Endothelial cell (in vitro differentiated cells): ENCODE results near the gene ZNF576. TPM values are rescaled to one million over a fixed set of nuclear protein-coding genes. Genes with fewer than 3 reads are reported as not detected.

Experiments
- DNase-seq: peaks from one replicate; pipeline ENCODE4 v3.0.0; 2021; ENCODE audit warnings: low spot score
- H3K27ac Mint-ChIP-seq: one replicate; pipeline ENCODE4 v1.8.0; 2021; ENCODE audit warnings: mixed read lengths, inconsistent platforms; ENCODE audit not compliant: unreplicated experiment
- H3K27me3 Mint-ChIP-seq: one replicate; pipeline ENCODE4 v1.8.0; 2021; ENCODE audit warnings: mild to moderate bottlenecking, moderate library complexity, mixed read lengths, inconsistent platforms; ENCODE audit not compliant: unreplicated experiment
- H3K36me3 Mint-ChIP-seq: one replicate; pipeline ENCODE4 v1.8.0; 2021; ENCODE audit warnings: mild to moderate bottlenecking, low read depth, mixed read lengths, inconsistent platforms; ENCODE audit not compliant: unreplicated experiment
- H3K4me1 Mint-ChIP-seq: one replicate; pipeline ENCODE4 v1.8.0; 2021; ENCODE audit warnings: mild to moderate bottlenecking, mixed read lengths, inconsistent platforms; ENCODE audit not compliant: unreplicated experiment
- H3K4me3 Mint-ChIP-seq: one replicate; pipeline ENCODE4 v1.8.0; 2021; ENCODE audit warnings: mild to moderate bottlenecking, mixed read lengths, inconsistent platforms; ENCODE audit not compliant: unreplicated experiment
- H3K9me3 Mint-ChIP-seq: one replicate; pipeline ENCODE4 v1.8.0; 2021; ENCODE audit warnings: mixed read lengths, inconsistent platforms; ENCODE audit not compliant: unreplicated experiment
- CTCF ChIP-seq: fragments of 200-600 bp; sonication (generic); IDR thresholded peaks from one replicate; pipeline ENCODE4 v1.5.0; 2021; ENCODE audit warnings: antibody characterized with exemption; ENCODE audit not compliant: unreplicated experiment
- total RNA-seq: library from RNA; stranded (reverse); fragmentation: NEBNext Ultra II Directional; extraction: Animal tissue kit (Norgen Biotek cat#: 25700); gene quantifications from one replicate; pipeline ENCODE4 v1.2.1, GENCODE V29; 2021; ENCODE audit not compliant: unreplicated experiment

Gene ZNF576
- total RNA-seq, 1 donor from 2014 or later, result 10.7 TPM

GRCh38 chr19:43625918-43626579 is 29.7 kb downstream of the ZNF576 start:
- Mint-ChIP-seq H3K9me3 (no peaks in the 10 kb centered on the region), H3K4me1 (peaks cover 3% of the 10 kb centered on the region), H3K27me3 (peaks cover 3% of the 10 kb centered on the region), H3K36me3 (peaks cover 12% of the 10 kb centered on the region), H3K4me3 (no peak overlapping the region), H3K27ac (no peak overlapping the region)
- TF ChIP-seq CTCF, result no peak
- no peak for DNase-seq

GRCh38 chr19:43626838-43627237 is 30.4 kb downstream of the ZNF576 start:
- no peak for TF ChIP-seq CTCF
- Mint-ChIP-seq H3K4me1 (peaks cover 3% of the 10 kb centered on the region), H3K27me3 (peaks cover 3% of the 10 kb centered on the region), H3K9me3 (no peaks in the 10 kb centered on the region), H3K27ac (no peak overlapping the region), H3K36me3 (peaks cover 7% of the 10 kb centered on the region), H3K4me3 (peak overlapping the region; percentile 24)
- DNase-seq, result no peak

- no peak for DNase-seq
- Mint-ChIP-seq H3K4me1 (peaks cover 3% of the 10 kb centered on the region), H3K9me3 (no peaks in the 10 kb centered on the region), H3K36me3 (peaks cover 7% of the 10 kb centered on the region), H3K27ac (no peak overlapping the region), H3K4me3 (no peak overlapping the region), H3K27me3 (peaks cover 3% of the 10 kb centered on the region)
- TF ChIP-seq CTCF, result no peak
These were observed 32.4 kb downstream of the ZNF576 start for GRCh38 chr19:43628646-43629326.

GRCh38 chr19:43631491-43631890 is 35.1 kb downstream of the ZNF576 start:
- TF ChIP-seq CTCF, result no peak
- H3K36me3 Mint-ChIP-seq, result no peaks in the 10 kb centered on the region
- H3K27me3 Mint-ChIP-seq, result no peaks in the 10 kb centered on the region
- H3K27ac Mint-ChIP-seq, result no peak overlapping the region
- no peak overlapping the region for H3K4me3 Mint-ChIP-seq
- H3K4me1 Mint-ChIP-seq, result peaks cover 6% of the 10 kb centered on the region
- H3K9me3 Mint-ChIP-seq, result no peaks in the 10 kb centered on the region
- DNase-seq, result no peak

- Mint-ChIP-seq H3K27me3 (peaks cover 6% of the 10 kb centered on the region), H3K27ac (no peak overlapping the region), H3K4me1 (peaks cover 11% of the 10 kb centered on the region), H3K4me3 (no peak overlapping the region), H3K9me3 (no peaks in the 10 kb centered on the region), H3K36me3 (peaks cover 7% of the 10 kb centered on the region)
- DNase-seq, result no peak
- TF ChIP-seq CTCF, result no peak
These were observed 37.1 kb downstream of the ZNF576 start for GRCh38 chr19:43633520-43633919.
